GM12865 (cell line): ENCODE results near the gene KSR1.
A peak's percentile ranks its signal among the peaks of the same experiment; 100 is the strongest.

Experiments used
- DNase-seq: peaks from one replicate; pipeline ENCODE4 v3.0.0; 2010; ENCODE audit warnings: low read depth
- H3K4me3 ChIP-seq: 2 replicates; pipeline ENCODE4 v1.5.1; 2011; ENCODE audit warnings: mild to moderate bottlenecking, low read depth, low read length, control low read depth
- CTCF ChIP-seq: IDR thresholded peaks from 2 replicates; pipeline ENCODE4 v1.5.1; 2011; ENCODE audit warnings: low read length, control low read depth, low read depth, inconsistent platforms; ENCODE audit not compliant: insufficient read depth; ENCODE audit errors: missing control alignments

Gene KSR1

GRCh38 chr17:27502526-27503324 lies 46.5 kb downstream of the KSR1 start:
- no peak for TF ChIP-seq CTCF
- no peak for DNase-seq

GRCh38 chr17:27503611-27504010 lies 47.4 kb downstream of the KSR1 start:
- no peak for TF ChIP-seq CTCF
- H3K4me3 ChIP-seq, result no peak overlapping the region
- DNase-seq, result no peak

More at GRCh38 chr17:27502526-27503324, 46.5 kb downstream of the KSR1 start:
- no peak overlapping the region for H3K4me3 ChIP-seq

- TF ChIP-seq CTCF, result no peak
- H3K4me3 ChIP-seq, result no peak overlapping the region
- DNase-seq, result no peak
Measured at GRCh38 chr17:27504188-27504995, 48.1 kb downstream of the KSR1 start.

- no peak for TF ChIP-seq CTCF
- peak; percentile 85 for DNase-seq
- peak overlapping the region; percentile 43 for H3K4me3 ChIP-seq
Measured at GRCh38 chr17:27506348-27507218, 50.3 kb downstream of the KSR1 start.

GRCh38 chr17:27511168-27511883 lies 55.1 kb downstream of the KSR1 start:
- H3K4me3 ChIP-seq, result no peak overlapping the region
- TF ChIP-seq CTCF, result no peak
- no peak for DNase-seq

- TF ChIP-seq CTCF, result no peak
- no peak overlapping the region for H3K4me3 ChIP-seq
Measured at GRCh38 chr17:27512031-27512430, 55.8 kb downstream of the KSR1 start.

More at GRCh38 chr17:27512031-27512430, 55.8 kb downstream of the KSR1 start:
- no peak for DNase-seq
